ENCODE data around the gene ZBTB47.

ZBTB47 gene

DNA sequence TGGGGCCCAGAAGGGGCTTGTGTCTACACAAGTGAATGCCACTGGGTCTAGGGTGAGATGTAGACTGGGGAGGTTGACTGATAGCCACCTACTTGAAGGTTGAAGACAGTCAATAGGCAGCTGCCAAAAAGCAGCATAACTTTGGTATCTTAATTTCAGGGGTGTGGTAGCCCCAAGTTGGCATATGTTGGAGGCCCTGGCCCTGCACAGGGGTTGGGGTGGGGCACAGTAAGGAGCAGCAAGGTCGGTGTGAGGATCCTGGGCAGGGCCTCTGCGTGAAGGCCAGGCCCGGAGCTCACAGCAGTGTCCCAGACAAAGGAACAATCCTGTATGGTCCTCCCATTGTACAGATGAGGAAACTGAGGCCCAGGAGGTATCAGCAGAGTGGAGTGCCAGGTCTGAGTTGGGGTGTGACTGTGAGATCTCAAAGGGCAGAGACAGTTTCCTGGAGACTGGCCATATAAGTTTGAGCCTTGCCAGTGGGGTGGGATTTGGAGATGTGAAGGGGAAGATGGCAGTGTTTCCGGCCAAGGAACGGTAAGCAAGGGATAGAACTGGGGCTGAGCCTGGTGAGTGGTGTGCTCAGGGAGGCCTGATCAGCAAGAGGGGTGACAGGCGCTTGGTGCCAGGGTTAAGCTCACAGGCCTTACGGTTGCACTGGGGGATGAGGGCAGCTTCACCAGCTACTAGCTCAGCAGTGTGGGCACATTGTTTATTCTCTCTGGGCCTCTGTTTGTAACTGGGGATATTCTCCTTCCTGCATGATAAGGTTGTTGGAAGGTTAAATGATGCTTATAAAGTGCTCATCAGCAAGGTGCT, 33.5 kb downstream of the ZBTB47 start:
- DNase-seq: no peak

DNA sequence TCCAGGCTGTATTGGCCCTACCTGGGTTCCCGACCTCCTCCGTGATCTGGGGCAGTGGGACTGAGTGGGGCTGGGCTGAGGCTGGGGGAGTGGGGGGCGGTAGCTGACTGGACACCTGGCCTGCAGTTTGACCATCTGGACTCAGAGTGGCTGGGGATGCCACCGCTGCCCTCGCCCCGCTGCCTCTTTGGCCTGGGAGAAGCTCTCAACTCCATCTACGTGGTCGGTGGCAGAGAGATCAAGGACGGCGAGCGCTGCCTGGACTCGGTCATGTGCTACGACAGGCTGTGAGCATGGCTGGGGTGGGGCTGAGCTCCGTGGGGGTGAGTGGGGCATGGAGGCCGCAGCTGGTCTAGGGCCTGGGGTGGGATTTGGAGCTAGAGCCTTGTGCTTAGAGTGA, 34.5 kb downstream of the ZBTB47 start:
- no peak for DNase-seq

GRCh38 chr3:42688487-42689420, 35.3 kb downstream of the ZBTB47 start:
- no peak for DNase-seq

GRCh38 chr3:42689421-42690014, 36.0 kb downstream of the ZBTB47 start:
- DNase-seq: no peak

DNA sequence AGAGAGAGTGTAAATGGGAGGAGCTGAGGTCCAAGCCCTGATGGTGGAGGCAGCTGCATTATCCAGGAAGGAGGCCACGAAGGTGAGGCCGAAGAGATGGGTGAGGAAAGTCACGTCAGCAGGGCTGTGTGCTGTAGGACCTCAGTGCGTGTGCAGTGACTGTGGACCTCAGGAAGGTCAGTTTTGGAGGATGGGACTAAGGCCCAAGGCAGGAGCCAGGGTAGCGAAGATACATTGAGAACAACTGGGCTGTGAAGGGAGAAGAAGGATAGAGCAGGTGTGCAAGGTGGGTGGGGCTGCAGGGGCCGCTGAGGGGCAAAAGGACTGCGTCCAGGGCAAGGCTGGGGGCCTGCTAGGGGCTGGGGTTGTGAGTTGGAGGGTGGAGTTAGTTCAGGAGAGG, 36.7 kb downstream of the ZBTB47 start:
- DNase-seq: no peak

GRCh38 chr3:42690766-42691680, 37.5 kb downstream of the ZBTB47 start:
- DNase-seq: no peak

DNA sequence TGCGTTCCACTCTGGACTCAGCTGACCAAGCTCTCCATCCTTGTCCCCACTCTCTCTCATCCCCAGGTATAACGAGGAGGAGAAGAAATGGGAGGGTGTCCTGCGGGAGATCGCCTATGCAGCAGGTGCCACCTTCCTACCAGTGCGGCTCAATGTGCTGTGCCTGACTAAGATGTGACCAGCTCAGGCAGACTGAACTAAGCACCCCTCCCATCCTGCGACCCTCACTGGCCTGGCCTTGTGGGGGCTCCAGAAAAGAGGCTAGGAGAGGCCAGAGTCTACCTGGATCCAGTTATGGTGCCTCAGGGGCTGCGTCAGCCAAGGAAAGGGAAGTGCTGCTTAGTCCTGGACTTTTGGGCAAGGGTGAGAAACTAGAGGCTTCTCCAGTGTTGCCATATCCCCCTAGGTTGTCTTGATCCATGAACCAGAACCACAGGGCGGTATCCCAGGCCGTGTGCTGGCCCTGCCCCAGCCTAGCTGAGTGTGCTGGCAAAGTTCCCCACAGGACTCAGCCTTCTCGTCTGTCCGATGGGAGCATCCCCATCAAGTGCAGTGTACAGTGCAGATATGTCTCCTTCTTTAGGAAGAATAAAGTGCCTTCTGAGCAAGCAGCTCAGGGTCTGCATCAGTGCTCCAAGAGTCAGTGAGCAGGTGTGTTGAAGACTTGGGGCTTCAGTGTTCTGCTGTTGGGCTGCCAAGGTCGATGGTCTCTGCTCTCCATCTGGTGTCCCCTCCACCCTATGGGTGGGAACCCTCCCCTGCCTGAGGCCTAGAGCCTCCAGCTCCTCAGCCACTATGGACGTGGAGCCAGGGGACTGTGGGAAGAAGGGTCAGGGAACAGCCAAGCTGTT, 38.5 kb downstream of the ZBTB47 start:
- DNase-seq: no peak

- DNase-seq: no peak
These were observed 39.4 kb downstream of the ZBTB47 start for GRCh38 chr3:42692667-42693529.

DNA sequence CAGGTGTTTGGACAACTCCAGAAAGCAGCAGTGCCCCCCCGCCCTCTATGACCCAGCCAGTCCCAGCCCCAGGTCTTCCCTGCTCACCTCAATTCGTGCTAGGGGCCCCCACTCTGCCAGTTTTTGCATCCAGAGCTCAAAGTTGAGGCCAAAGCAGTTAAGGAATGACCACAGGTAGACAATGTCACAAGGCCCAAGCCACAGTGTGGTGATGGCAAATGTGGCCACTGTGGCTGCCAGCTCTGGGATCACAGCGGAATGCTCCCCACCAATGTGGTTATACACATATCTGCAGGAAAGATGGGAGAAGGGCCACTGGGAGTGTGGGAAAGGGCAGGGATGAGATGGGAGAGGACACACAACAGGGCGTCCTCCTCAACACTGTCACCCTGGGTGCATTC, 40.0 kb downstream of the ZBTB47 start:
- no peak for DNase-seq

DNA sequence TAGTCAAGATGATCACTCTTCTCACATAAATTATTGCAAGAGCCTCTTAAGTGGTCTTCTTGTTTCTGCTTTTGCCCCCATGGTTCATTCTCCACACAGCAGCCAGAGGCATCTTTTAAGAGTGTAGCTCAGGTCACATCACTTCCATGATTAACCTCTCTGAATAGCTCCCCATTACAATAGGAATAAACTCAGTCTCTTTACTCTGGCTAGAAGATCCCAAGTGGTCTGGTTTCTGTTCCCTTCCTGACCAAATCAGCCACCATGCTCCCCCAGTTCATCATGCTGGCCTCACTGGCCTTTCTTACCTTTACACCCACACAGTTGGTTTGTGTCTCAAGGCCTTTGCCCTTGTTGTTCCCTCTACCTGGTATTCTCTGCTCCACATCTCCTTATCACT, 40.9 kb downstream of the ZBTB47 start:
- no peak for DNase-seq

DNA sequence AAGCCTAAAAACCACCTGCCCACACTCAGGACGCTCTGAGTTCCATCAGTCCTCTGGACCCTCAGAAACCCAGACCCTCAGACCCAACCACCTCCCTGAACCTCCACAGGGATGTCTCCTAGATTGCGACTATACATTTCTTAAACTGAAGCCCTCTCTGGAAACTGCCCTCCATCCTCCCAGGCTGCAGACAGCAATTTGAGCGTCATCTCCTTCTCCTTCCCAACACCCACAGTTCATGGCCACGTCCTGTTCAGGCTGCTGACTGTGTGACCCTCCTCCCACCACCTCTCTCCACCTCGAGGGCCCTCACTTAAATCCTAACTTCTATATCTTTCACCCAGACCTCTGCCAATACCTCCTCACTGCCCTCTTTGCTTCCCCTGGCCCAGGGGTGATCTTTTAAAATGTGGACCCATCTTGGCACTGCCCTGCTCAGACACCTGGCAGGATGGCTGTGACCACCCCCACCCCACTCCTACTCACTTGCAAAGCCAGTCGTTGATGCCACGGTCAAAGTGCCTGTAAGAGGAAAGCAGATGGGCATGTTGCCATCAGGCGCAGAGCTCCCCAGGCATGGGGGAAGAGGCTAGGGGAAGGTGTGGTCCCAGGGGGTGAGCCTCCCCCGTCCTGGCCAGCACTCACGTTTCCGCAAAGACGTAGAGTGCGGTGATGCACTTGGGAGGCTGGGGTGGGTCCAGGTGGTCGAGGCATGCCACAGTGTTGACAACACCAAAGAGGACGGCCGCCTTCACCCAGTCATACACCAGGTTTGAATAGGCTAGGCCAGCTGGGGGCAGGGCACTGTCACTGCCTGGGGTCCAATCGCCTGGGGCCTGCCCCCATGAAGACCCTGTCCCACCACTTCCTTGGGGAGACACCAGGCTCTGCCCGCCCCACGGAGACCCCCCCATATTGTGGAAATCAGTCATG, 43.1 kb downstream of the ZBTB47 start:
- no peak for DNase-seq

DNA sequence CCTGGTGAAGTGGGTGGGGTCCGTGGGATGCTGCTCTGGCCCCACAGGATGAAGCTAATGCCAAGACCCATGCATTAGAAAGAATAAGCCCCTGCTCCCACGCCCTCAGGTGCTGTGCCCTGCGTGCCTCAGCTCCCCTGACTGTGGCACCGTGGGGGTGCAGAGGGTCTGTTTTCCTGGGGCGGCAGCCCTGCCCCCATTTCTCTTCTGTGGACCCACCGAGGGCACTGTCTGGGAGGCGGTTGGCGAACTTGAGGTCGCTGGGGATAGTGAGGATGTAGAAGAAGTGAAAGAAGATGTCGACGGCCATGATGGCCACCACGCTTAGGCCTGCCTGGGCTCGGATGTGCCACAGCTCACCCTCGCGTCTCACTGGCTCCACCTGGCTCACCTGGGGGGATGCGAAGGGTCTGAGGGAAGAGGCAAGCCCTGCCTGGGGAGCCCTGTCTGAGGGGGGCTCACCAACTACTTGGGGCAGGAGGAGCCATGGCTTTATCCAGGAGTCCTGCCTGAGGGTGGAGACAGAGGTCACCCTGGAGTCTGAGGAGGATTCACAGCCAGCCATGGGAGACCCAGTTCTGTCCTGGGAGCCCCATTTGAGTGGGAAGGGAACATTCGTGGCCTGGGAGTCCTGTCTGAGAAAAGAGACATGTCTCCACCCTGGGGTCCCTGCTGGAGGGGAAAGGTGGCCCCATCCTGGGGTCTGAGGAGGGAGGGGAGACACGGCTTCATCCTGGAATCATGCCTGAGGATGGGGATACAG, 44.0 kb downstream of the ZBTB47 start:
- DNase-seq: no peak

GRCh38 chr3:42698216-42698910, 44.9 kb downstream of the ZBTB47 start:
- no peak for DNase-seq

DNA sequence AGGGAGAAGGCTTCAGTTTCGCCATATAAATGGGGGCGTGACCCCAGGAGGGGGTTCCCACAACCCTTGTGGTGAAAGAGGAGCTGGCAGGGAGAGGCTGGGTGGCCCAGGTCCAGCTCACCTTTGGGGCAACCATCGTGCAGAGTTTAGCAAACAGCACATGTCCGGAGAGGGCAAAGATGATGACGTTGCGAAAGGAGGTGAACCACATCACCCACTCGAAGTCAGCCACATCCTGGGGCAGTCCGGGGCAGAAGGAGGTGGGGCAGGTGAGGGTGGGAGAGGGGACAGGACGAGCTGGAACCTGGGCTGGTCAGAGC, 45.4 kb downstream of the ZBTB47 start:
- no peak for DNase-seq

GRCh38 chr3:42699511-42699971, 46.0 kb downstream of the ZBTB47 start:
- no peak for DNase-seq

- DNase-seq: no peak
These were observed 47.1 kb downstream of the ZBTB47 start for GRCh38 chr3:42700366-42701288.
